B cell (primary cell): ENCODE results near the gene TMEM201. TPM values are rescaled to one million over a fixed set of nuclear protein-coding genes. Genes with fewer than 3 reads are reported as not detected.

Experiments
- ATAC-seq: fragments of 200-7000 bp; cut with Tn5 transposase; one replicate; pipeline ENCODE4 v1.10.0; 2021; ENCODE audit warnings: low read depth, mild to moderate bottlenecking, moderate number of reproducible peaks, moderate library complexity
- CTCF ChIA-PET: fragments of 350-600 bp; sonication (Branson Sonifier 250); formaldehyde crosslinking; loops from one replicate; lab custom pipeline; 2021; ENCODE audit warnings: antibody characterized with exemption, inconsistent platforms; lab: Charles Lee
- POLR2A ChIA-PET: fragments of 350-600 bp; sonication (Branson Sonifier 250); formaldehyde crosslinking; loops from one replicate; lab custom pipeline; 2021; ENCODE audit warnings: antibody characterized with exemption; lab: Charles Lee
- DNase-seq: peaks from one replicate; pipeline ENCODE4 v3.0.0; 2013
- H2AFZ ChIP-seq: 2 replicates; pipeline ENCODE4 v1.6.1; 2012; ENCODE audit warnings: mild to moderate bottlenecking, low read depth, low read length; ENCODE audit not compliant: insufficient read depth, poor library complexity, severe bottlenecking
- H3K27ac ChIP-seq, 2 donors: 1 replicate in 1 of 2; 2 replicates in 1 of 2; pipeline ENCODE4 v1.5.1; 2012 to 2013; ENCODE audit warnings: low read length in 2 of 2, mild to moderate bottlenecking in 2 of 2, moderate library complexity in 1 of 2
- H3K27me3 ChIP-seq, 4 experiments: fragments of 200-600 bp in 1 of 4; sonication (generic) in 1 of 4; replicated peaks in 1 of 4; 1 replicate in 2 of 4; 2 replicates in 2 of 4; pipeline versions ENCODE4 v1.6.1 to v1.7.0; 2013 to 2016; ENCODE audit warnings: low read length in 3 of 4, mild to moderate bottlenecking in 2 of 4, mixed read lengths in 1 of 4, moderate library complexity in 1 of 4; ENCODE audit not compliant: insufficient read depth in 4 of 4, control insufficient read depth in 3 of 4; ENCODE audit errors: control extremely low read depth in 1 of 4
- H3K36me3 ChIP-seq, 2 experiments: replicated peaks in 1 of 2; 1 replicate in 1 of 2; 2 replicates in 1 of 2; pipeline versions ENCODE4 v1.6.1 to v1.7.1; 2013; ENCODE audit warnings: low read length in 1 of 2; ENCODE audit not compliant: insufficient read depth in 2 of 2, control insufficient read depth in 1 of 2; ENCODE audit errors: control extremely low read depth in 1 of 2, extremely low read depth in 1 of 2
- H3K4me1 ChIP-seq, 2 donors: fragments of 200-600 bp in 1 of 2; sonication (generic) in 1 of 2; 1 replicate in 1 of 2; 2 replicates in 1 of 2; pipeline versions ENCODE4 v1.5.1 to v1.6.1; 2013 to 2017; ENCODE audit warnings: low read length in 2 of 2; ENCODE audit not compliant: control insufficient read depth in 2 of 2, insufficient read depth in 2 of 2
- H3K4me2 ChIP-seq: replicated peaks from 2 replicates; pipeline ENCODE3; 2012; ENCODE audit warnings: mild to moderate bottlenecking, low read depth, low read length; ENCODE audit not compliant: poor library complexity, severe bottlenecking
- H3K4me3 ChIP-seq, 5 experiments: fragments of 200-600 bp in 1 of 5; sonication (generic) in 1 of 5; 1 replicate in 3 of 5; 2 replicates in 2 of 5; pipeline versions ENCODE4 v1.5.1 to v1.7.0; 2011 to 2016; ENCODE audit warnings: low read length in 4 of 5, mild to moderate bottlenecking in 4 of 5, low read depth in 2 of 5, control low read depth in 1 of 5, moderate library complexity in 1 of 5; ENCODE audit not compliant: insufficient read depth in 1 of 5; ENCODE audit errors: control extremely low read depth in 1 of 5, extremely low read depth in 1 of 5
- H3K79me2 ChIP-seq: fragments of 200-600 bp; sonication (generic); one replicate; pipeline ENCODE4 v1.6.0; 2016; ENCODE audit warnings: low read length; ENCODE audit not compliant: control insufficient read depth, insufficient read depth
- H3K9ac ChIP-seq: fragments of 200-600 bp; sonication (generic); 2 replicates; pipeline ENCODE4 v1.6.1; 2017; ENCODE audit warnings: mild to moderate bottlenecking, low read length, moderate library complexity
- H3K9me3 ChIP-seq, 3 donors: one replicate each; pipeline versions ENCODE4 v1.6.1 to v1.7.1; 2013; ENCODE audit warnings: low read length in 2 of 3; ENCODE audit not compliant: control insufficient read depth in 2 of 3, insufficient read depth in 1 of 3; ENCODE audit errors: control extremely low read depth in 1 of 3
- H4K20me1 ChIP-seq: 2 replicates; pipeline ENCODE4 v1.6.0; 2012; ENCODE audit warnings: mild to moderate bottlenecking, low read length; ENCODE audit not compliant: insufficient read depth, control insufficient read depth, poor library complexity, severe bottlenecking
- H3K27ac Mint-ChIP-seq: one replicate; pipeline ENCODE4 v1.8.0; 2021; ENCODE audit warnings: mixed read lengths
- H3K27me3 Mint-ChIP-seq: one replicate; pipeline ENCODE4 v1.8.0; 2021; ENCODE audit warnings: mixed read lengths
- H3K4me1 Mint-ChIP-seq: one replicate; pipeline ENCODE4 v1.8.0; 2021; ENCODE audit warnings: mixed read lengths
- H3K4me3 Mint-ChIP-seq: one replicate; pipeline ENCODE4 v1.8.0; 2021; ENCODE audit warnings: mixed read lengths
- H3K9me3 Mint-ChIP-seq: one replicate; pipeline ENCODE4 v1.8.0; 2022; ENCODE audit warnings: mixed read lengths; ENCODE audit not compliant: insufficient read depth
- CTCF ChIP-seq: fragments of 200-600 bp; IDR thresholded peaks from one replicate; pipeline ENCODE4 v1.8.0; 2022; ENCODE audit warnings: antibody characterized with exemption, mild to moderate bottlenecking
- EZH2 ChIP-seq: IDR thresholded peaks from 2 replicates; pipeline ENCODE4 v1.6.1; 2012; ENCODE audit warnings: borderline replicate concordance, low read depth, mild to moderate bottlenecking, moderate library complexity, low read length; ENCODE audit not compliant: insufficient read depth, poor library complexity, severe bottlenecking
- WGBS: methylation state at CpG from one replicate; pipeline ENCODE4 v1.1.5; 2013; ENCODE audit warnings: missing lambda C conversion rate; ENCODE audit not compliant: insufficient coverage; 5-methylcytosine and 5-hydroxymethylcytosine counted together
- intact Hi-C: fragments of 100-400 bp; cut with micrococcal nuclease; formaldehyde crosslinking; loops from one replicate; pipeline ENCODE4 v1.10.0; 2022
- polyA plus RNA-seq: library from polyadenylated mRNA; depleted of rRNA; stranded (reverse); fragments of >200 nt; gene quantifications from 2 replicates; pipeline ENCODE4 v1.2.3, GENCODE V29; 2012
- total RNA-seq, 2 donors: library from RNA; stranded (reverse); fragments of 120-200 nt in 1 of 2; gene quantifications; 1 replicate in 1 of 2; 2 replicates in 1 of 2; pipeline versions ENCODE4 v1.2.3 to v1.2.4, GENCODE V29; 2013 to 2022

The TMEM201 gene
- total and polyA plus RNA-seq, 2 donors (not counting 1 experiment from before 2014, with no cell fraction given) = 6.5 to 9.1 TPM

- no peaks in the 10 kb centered on the region for H3K9me3 Mint-ChIP-seq
- Histone ChIP-seq H3K4me2 (no peak overlapping the region), H3K9me3 (no peaks in the 10 kb centered on the region), H3K79me2 (no peaks in the 10 kb centered on the region), H3K9ac (no peak overlapping the region), H3K4me3 (no peak overlapping the region), H3K4me1 (no peaks in the 10 kb centered on the region), H3K27me3 (no peaks in the 10 kb centered on the region), H3K27ac (no peak overlapping the region), H4K20me1 (no peaks in the 10 kb centered on the region), H3K36me3 (peaks cover 0 to 16% of the 10 kb centered on the region in 2 experiments), H2AFZ (no peak overlapping the region)
- no peaks in the 10 kb centered on the region for H3K27me3 Mint-ChIP-seq
- H3K27ac Mint-ChIP-seq = no peak overlapping the region
- H3K4me1 Mint-ChIP-seq = no peaks in the 10 kb centered on the region
- H3K4me3 Mint-ChIP-seq = no peak overlapping the region
- 94% methylated on average over 13 of the region's 14 CpGs for WGBS
- ChIA-PET CTCF (interaction anchor here (1.8 kb wide), 1 partner anchor 12 kb away, joined by 6 read pairs; no protein-coding TSS in a partner anchor), POLR2A (no interaction called here)
- TF ChIP-seq EZH2 (no peak), CTCF (no peak)
- intact Hi-C loops = no loop called here
- no peak for ATAC-seq
- no peak for DNase-seq
Measured at GRCh38 chr1:9603307-9603706, 14.6 kb downstream of the TMEM201 start.

DNA sequence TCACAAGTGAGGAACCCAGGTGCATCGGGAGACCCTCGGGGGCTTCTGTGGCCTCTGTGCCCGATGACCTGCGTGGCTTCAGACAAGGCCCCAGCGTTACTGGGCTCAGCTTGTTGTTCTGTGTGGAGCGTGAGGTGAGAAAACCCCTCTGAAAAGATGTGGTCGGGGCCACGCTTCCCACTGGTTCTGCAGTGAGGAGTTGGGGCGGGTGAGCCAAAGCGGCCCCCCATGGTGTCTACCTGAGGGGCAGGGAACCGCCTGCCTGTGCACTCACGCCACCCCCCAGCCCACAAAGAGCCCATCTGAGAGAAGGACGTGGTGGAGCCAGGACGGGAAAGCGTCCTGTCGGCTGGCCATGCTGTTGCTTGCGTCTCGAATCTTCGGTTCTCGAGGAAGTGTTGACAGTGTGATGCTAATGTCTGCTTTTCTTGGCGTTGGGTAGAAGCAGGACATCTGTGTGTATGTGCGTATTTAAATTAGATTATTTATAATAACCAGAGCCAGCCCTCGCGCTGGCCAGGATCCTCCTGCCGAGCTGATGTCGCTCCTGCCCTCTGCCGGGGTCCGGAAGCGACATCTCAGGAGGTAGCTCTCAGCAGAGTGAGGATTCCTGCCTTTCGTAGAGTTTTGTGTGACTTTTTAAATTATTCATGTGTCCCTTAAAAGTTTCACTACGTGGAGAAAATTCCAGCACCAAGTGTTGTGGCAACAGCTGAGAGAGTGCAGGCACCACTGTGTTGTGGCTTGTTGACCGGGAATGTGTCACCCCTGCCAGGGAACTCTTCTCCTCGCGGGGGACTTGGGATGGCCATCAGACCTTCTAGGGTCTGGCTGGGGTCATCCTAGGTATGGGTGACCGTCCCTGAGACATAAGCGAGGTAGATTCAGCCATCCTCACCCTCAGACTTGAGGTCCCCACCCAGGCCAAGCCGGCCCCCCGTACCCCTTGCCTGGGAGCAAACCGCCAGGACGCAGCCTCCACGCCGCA is 15.3 kb downstream of the TMEM201 start:
- H3K79me2 ChIP-seq = no peaks in the 10 kb centered on the region
- no peaks in the 10 kb centered on the region for H3K27me3 ChIP-seq
- H3K27me3 Mint-ChIP-seq = no peaks in the 10 kb centered on the region
- 96% methylated on average over 32 of the region's 42 CpGs for WGBS
- intact Hi-C loops = no loop called here
- DNase-seq = no peak
- no peak overlapping the region for H3K9ac ChIP-seq
- no peaks in the 10 kb centered on the region for H3K9me3 Mint-ChIP-seq
- no peak overlapping the region for H3K4me3 ChIP-seq
- ATAC-seq = no peak
- no peak overlapping the region for H2AFZ ChIP-seq
- no peaks in the 10 kb centered on the region for H4K20me1 ChIP-seq
- no peak overlapping the region for H3K4me3 Mint-ChIP-seq
- no peak for TF ChIP-seq CTCF
- TF ChIP-seq EZH2 = no peak
- no peaks in the 10 kb centered on the region for H3K9me3 ChIP-seq
- ChIA-PET POLR2A (no interaction called here), CTCF (interaction anchor here (1.8 kb wide), 1 partner anchor 11 kb away, joined by 6 read pairs; no protein-coding TSS in a partner anchor)
- H3K27ac ChIP-seq = no peak overlapping the region
- H3K4me1 Mint-ChIP-seq = no peaks in the 10 kb centered on the region
- H3K4me1 ChIP-seq = no peaks in the 10 kb centered on the region
- no peak overlapping the region for H3K27ac Mint-ChIP-seq
- H3K4me2 ChIP-seq = no peak overlapping the region
- H3K36me3 ChIP-seq = peaks cover 0 to 17% of the 10 kb centered on the region in 2 experiments
